Ovary (tissue), 9 donors: ENCODE results near the gene SLC4A2. TPM values are rescaled to one million over a fixed set of nuclear protein-coding genes. Genes with fewer than 3 reads are reported as not detected.

Source experiments
- DNase-seq, 5 donors: peaks; one replicate each; pipeline ENCODE4 v3.0.0-alpha.2; 2019 to 2020
- H3K27ac ChIP-seq, 2 donors: fragments of 200-600 bp; one replicate each; pipeline versions ENCODE4 v1.5.1 to v1.8.0; 2019 to 2022
- H3K27me3 ChIP-seq: fragments of 200-600 bp; one replicate; pipeline ENCODE4 v1.8.0; 2022
- H3K36me3 ChIP-seq: fragments of 200-600 bp; sonication (generic); one replicate; pipeline ENCODE4 v1.5.1; 2019
- H3K4me1 ChIP-seq: one replicate; pipeline ENCODE4 v1.8.1; 2013; ENCODE audit warnings: mild to moderate bottlenecking, moderate library complexity; ENCODE audit not compliant: insufficient read depth
- H3K4me3 ChIP-seq: fragments of 200-600 bp; sonication (generic); one replicate; pipeline ENCODE4 v1.5.1; 2017
- H3K9me3 ChIP-seq, 2 donors: fragments of 200-600 bp in 1 of 2; sonication (generic) in 1 of 2; one replicate each; pipeline versions ENCODE4 v1.5.1 to v1.8.1; 2013 to 2019; ENCODE audit warnings: mild to moderate bottlenecking in 1 of 2, moderate library complexity in 1 of 2
- CTCF ChIP-seq, 3 donors: fragments of 450-650 bp in 2 of 3; fragments of 200-600 bp in 1 of 3; IDR thresholded peaks; one replicate each; pipeline versions ENCODE4 v1.5.1 to v1.8.0; 2016 to 2022; ENCODE audit warnings: antibody characterized with exemption in 3 of 3, mild to moderate bottlenecking in 1 of 3
- EP300 ChIP-seq: sonication (generic); formaldehyde crosslinking; IDR thresholded peaks from one replicate; pipeline ENCODE4 v1.6.1; 2017; ENCODE audit warnings: antibody characterized with exemption
- POLR2A ChIP-seq: fragments of 450-650 bp; IDR thresholded peaks from one replicate; pipeline ENCODE4 v1.6.1; 2017; ENCODE audit warnings: antibody characterized with exemption, mild to moderate bottlenecking, moderate library complexity
- WGBS, 3 donors: extraction: QIAGEN DNeasy Blood & Tissue Kit in 1 of 3; methylation state at CpG; one replicate each; pipeline versions ENCODE4 v1.1.5 to v1.1.7; 2013 to 2017; 5-methylcytosine and 5-hydroxymethylcytosine counted together
- intact Hi-C, 4 donors: fragments of 100-400 bp; cut with DNase I; formaldehyde crosslinking; loops; one replicate each; pipeline versions ENCODE4 v1.11.0 to v1.15.1; 2022 to 2023
- polyA plus RNA-seq, 2 donors: library from polyadenylated mRNA; stranded (reverse); fragments of 200-250 nt in 1 of 2; fragments of 350-450 nt in 1 of 2; fragmentation: Illumina TruSeq in 1 of 2; extraction: RNeasy Lipid Tissue Mini Kit (QIAGEN cat#74804) in 1 of 2; gene quantifications; one replicate each; pipeline ENCODE4 v1.2.3, GENCODE V29; 2013 to 2014
- total RNA-seq, 7 donors: library from RNA; depleted of rRNA in 2 of 7; stranded (reverse); fragments of >200 nt in 2 of 7; fragmentation: NEBNext Ultra II Directional in 3 of 7; extraction: Animal tissue kit (Norgen Biotek cat#: 25700) in 3 of 7; gene quantifications; one replicate each; pipeline versions ENCODE4 v1.1.0 to v1.2.4, GENCODE V29; 2016 to 2023
- donor health status: DM: no; HTN: no; CAD: no; lungs with moderate emphysema.
- donor health status: DM: no; HTN: no; CAD: no.
- donor health status: Bipolar disorder and iron deficiency.
- donor health status: DM: yes; HTN: yes; CAD: no.
- donor health status: DM: no; HTN: no; CAD: no.
- donor health status: DM: yes; HTN: yes; CAD: no.

The SLC4A2 gene
- total and polyA plus RNA-seq, 9 donors, result 10.5 to 127 (median 94.3) TPM

GRCh38 chr7:151064454-151064853 is 5.1 kb downstream of the SLC4A2 start:
- Histone ChIP-seq H3K9me3 (no peaks in the 10 kb centered on the region), H3K36me3 (no peaks in the 10 kb centered on the region), H3K4me1 (peaks cover 22% of the 10 kb centered on the region), H3K27me3 (no peaks in the 10 kb centered on the region), H3K4me3 (no peak overlapping the region), H3K27ac (no peak overlapping the region)
- WGBS, 3 donors, result 89 to 92% (median 90%) methylated on average over 14 to 18 of the region's 18 CpGs
- intact Hi-C loops, result no loop called here
- TF ChIP-seq EP300 (no peak), CTCF (IDR thresholded peaks at IDR 0.05) (no peak), POLR2A (no peak)
- DNase-seq, result no peak

- H3K4me1 ChIP-seq, result peaks cover 22% of the 10 kb centered on the region
- H3K27ac ChIP-seq, result no peak overlapping the region
- H3K36me3 ChIP-seq, result no peaks in the 10 kb centered on the region
- H3K4me3 ChIP-seq, result no peak overlapping the region
- DNase-seq, result no peak
- no peaks in the 10 kb centered on the region for H3K27me3 ChIP-seq
- 88 to 91% (median 91%) methylated on average over 5 to 6 of the region's 6 CpGs for WGBS, 3 donors
- H3K9me3 ChIP-seq, result no peaks in the 10 kb centered on the region
- intact Hi-C loops, result no loop called here
- TF ChIP-seq CTCF (IDR thresholded peaks at IDR 0.05) (no peak), EP300 (no peak), POLR2A (no peak)
These were observed 5.6 kb downstream of the SLC4A2 start for GRCh38 chr7:151064993-151065392.

GRCh38 chr7:151065516-151065915 is 6.1 kb downstream of the SLC4A2 start:
- intact Hi-C loops, result no loop called here
- no peak overlapping the region for H3K4me3 ChIP-seq
- H3K9me3 ChIP-seq, result no peaks in the 10 kb centered on the region
- no peak overlapping the region for H3K27ac ChIP-seq
- WGBS, 3 donors, result 85 to 91% (median 89%) methylated on average over 14 of the region's 14 CpGs
- DNase-seq, result no peak
- H3K27me3 ChIP-seq, result no peaks in the 10 kb centered on the region
- TF ChIP-seq POLR2A (no peak), CTCF (IDR thresholded peaks at IDR 0.05) (no peak), EP300 (no peak)
- H3K4me1 ChIP-seq, result peaks cover 21% of the 10 kb centered on the region
- H3K36me3 ChIP-seq, result no peaks in the 10 kb centered on the region

- no peak overlapping the region for H3K27ac ChIP-seq
- intact Hi-C loops, result no loop called here
- H3K4me3 ChIP-seq, result no peak overlapping the region
- H3K4me1 ChIP-seq, result peaks cover 12% of the 10 kb centered on the region
- H3K9me3 ChIP-seq, result no peaks in the 10 kb centered on the region
- TF ChIP-seq EP300, result no peak
- no peak for TF ChIP-seq POLR2A
- no peak for TF ChIP-seq CTCF (IDR thresholded peaks at IDR 0.05)
- 82 to 89% (median 85%) methylated on average over 39 of the region's 39 CpGs for WGBS, 3 donors
- H3K27me3 ChIP-seq, result no peaks in the 10 kb centered on the region
- DNase-seq, result no peak
- H3K36me3 ChIP-seq, result no peaks in the 10 kb centered on the region
These were observed 7.0 kb downstream of the SLC4A2 start for GRCh38 chr7:151066273-151066974.
